ENCODE measurements around the gene SLC35A1.

Gene SLC35A1

DNA sequence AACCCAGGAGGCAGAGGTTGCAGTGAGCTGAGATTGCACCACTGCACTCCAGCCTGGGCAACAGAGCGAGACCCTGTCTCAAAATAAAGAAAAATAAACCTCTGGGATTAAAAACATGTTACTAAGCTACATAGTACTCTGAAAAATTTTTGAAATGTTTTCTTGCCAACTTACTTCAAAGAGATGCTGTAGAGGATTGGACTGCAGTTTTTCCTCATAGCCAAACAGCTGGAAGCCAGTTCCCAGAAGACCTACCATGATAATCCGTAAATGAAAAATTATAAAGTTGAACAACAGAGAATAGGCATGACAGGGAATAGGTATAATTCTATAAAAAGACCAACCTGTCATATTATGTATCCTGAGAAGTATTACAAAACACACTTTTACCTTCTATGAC lies 69.0 kb downstream of the SLC35A1 start:
- no peaks in the 10 kb centered on the region for H3K27me3 Mint-ChIP-seq (ENCODE audit: low read depth)
- H3K9me3 Mint-ChIP-seq: peaks cover 13% of the 10 kb centered on the region
- DNase-seq (ENCODE audit: low spot score): no peak
- H3K4me1 Mint-ChIP-seq (ENCODE audit: low read depth): peaks cover 3% of the 10 kb centered on the region
- peaks cover 64% of the 10 kb centered on the region for H3K36me3 Mint-ChIP-seq (ENCODE audit: low read depth)
- no peak overlapping the region for H3K27ac Mint-ChIP-seq
- H3K4me3 Mint-ChIP-seq: no peak overlapping the region

DNA sequence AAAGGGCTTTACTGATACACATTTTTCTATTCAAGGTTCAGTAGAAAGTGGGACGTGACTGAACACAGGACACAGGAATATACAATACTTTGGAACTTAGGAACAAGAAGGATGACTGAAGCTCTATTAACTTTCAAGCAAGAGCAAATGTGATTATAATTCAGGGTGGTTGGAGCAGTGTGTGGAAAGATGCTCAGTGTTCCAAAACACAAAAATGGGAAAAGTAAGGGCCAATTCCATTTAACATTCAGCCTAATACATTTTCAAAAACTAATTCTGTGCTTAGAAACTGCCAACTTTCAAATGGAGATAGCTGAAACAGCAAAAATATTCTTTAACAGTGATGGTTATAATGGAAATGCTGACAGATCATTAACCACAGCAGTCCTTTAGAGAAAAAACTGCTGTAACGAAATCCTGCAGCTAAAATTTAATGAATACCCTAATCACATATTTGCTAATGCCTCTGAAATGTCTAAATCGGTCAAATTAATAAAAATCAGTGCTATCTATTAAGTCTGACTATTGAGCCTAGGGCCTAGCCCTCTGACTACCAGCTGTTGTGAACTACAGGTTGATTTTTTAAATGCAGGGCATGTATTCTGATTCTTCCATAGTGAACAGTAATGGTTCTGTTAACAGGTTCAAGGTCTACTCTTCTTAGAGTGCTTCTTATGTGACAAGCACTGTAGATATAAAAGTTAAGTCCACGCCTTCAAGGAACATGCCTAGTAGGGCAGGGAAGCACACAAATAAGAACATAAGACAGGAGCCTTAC lies 71.1 kb downstream of the SLC35A1 start:
- H3K27ac Mint-ChIP-seq: no peak overlapping the region
- H3K4me1 Mint-ChIP-seq (ENCODE audit: low read depth): peaks cover 3% of the 10 kb centered on the region
- H3K9me3 Mint-ChIP-seq: peaks cover 13% of the 10 kb centered on the region
- DNase-seq (ENCODE audit: low spot score): no peak
- H3K36me3 Mint-ChIP-seq (ENCODE audit: low read depth): peaks cover 56% of the 10 kb centered on the region
- no peak overlapping the region for H3K4me3 Mint-ChIP-seq
- no peaks in the 10 kb centered on the region for H3K27me3 Mint-ChIP-seq (ENCODE audit: low read depth)

DNA sequence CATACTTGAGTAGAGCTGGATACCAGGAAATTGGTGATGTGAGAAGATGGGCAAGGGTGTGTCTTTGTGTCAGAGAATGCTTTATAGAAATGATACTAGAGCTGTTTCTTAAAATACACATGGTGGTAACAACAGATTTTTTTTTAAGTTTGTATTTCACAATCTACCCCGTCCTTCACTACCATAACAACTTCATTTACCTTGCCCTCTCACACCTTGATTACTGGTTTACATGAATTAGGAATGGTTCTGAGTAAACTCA lies 71.6 kb downstream of the SLC35A1 start:
- peaks cover 51% of the 10 kb centered on the region for H3K36me3 Mint-ChIP-seq (ENCODE audit: low read depth)
- no peaks in the 10 kb centered on the region for H3K27me3 Mint-ChIP-seq (ENCODE audit: low read depth)
- H3K4me1 Mint-ChIP-seq (ENCODE audit: low read depth): peaks cover 3% of the 10 kb centered on the region
- DNase-seq (ENCODE audit: low spot score): no peak
- no peak overlapping the region for H3K4me3 Mint-ChIP-seq
- H3K9me3 Mint-ChIP-seq: peaks cover 10% of the 10 kb centered on the region
- no peak overlapping the region for H3K27ac Mint-ChIP-seq

DNA sequence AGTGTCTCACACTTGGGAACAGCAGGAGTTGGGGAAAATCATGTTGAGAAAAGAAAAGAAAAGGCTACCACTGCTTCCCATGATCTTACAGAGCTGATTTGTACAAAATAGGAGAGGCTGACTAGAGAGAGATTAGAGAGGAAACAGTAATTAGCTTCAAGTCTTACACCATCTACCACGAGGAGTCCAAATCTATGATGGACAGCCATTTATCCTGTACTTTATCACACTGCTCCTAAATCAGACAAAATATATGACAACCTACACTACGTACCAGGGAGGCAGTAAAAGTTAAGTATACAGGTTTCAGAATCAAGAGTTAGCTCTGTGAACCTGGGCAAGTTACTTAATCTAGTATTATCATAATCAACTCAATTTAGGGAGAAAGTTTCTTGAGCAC lies 79.0 kb downstream of the SLC35A1 start:
- DNase-seq (ENCODE audit: low spot score): no peak
- no peak overlapping the region for H3K4me3 Mint-ChIP-seq
- no peaks in the 10 kb centered on the region for H3K27me3 Mint-ChIP-seq (ENCODE audit: low read depth)
- no peak overlapping the region for H3K27ac Mint-ChIP-seq
- H3K9me3 Mint-ChIP-seq: no peaks in the 10 kb centered on the region
- H3K36me3 Mint-ChIP-seq (ENCODE audit: low read depth): peaks cover 36% of the 10 kb centered on the region
- H3K4me1 Mint-ChIP-seq (ENCODE audit: low read depth): peaks cover 5% of the 10 kb centered on the region

DNA sequence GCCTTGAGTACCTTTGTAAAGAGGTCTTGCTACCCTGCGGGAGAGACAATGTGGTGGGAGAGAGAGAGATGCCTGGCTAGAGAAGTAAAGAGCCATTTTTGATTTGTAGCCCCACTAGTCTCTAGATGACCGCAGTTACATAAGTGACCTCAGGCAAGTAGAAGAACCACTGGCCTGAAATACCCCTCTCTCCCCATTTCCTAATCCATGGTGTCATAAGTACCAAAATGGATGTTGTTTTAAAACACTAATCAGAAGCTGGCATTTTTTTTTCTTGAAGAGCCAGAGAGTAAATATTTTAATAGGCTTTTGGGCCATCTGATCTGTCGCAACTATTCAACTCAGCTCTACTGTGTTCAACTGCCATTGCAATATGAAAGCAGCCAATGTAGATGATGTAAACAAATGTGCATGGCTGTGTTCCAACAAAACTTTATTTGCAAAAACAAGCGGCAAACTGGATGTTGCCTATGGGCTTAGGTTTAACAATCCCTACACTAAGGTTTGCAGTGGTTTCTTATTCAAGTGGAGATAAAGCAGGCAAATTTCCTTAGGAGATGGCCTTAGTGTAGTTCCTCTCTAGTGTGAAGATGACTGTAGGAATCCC lies 80.5 kb downstream of the SLC35A1 start:
- peaks cover 5% of the 10 kb centered on the region for H3K4me1 Mint-ChIP-seq (ENCODE audit: low read depth)
- DNase-seq (ENCODE audit: low spot score): no peak
- H3K27me3 Mint-ChIP-seq (ENCODE audit: low read depth): no peaks in the 10 kb centered on the region
- H3K9me3 Mint-ChIP-seq: no peaks in the 10 kb centered on the region
- H3K4me3 Mint-ChIP-seq: no peak overlapping the region
- no peak overlapping the region for H3K27ac Mint-ChIP-seq
- peaks cover 43% of the 10 kb centered on the region for H3K36me3 Mint-ChIP-seq (ENCODE audit: low read depth)

DNA sequence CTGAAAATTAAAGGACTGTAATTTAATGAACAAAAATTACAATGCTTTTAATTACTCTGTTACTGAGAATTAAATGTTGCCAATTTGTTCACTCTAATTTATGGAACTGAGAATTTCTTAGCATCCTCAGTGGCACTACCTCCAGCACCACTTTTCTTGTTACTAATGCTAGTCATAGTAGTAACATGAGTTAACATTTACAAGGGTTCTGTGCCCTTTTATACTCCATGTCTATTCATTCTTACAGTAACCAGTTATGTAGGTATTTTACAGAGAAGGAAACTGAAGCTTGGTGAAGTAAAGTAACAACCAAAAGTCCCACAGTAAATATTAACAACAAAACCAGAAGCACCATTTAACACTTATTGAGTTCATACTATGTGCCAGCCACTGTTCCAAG lies 82.7 kb downstream of the SLC35A1 start:
- peaks cover 40% of the 10 kb centered on the region for H3K36me3 Mint-ChIP-seq (ENCODE audit: low read depth)
- peaks cover 5% of the 10 kb centered on the region for H3K4me1 Mint-ChIP-seq (ENCODE audit: low read depth)
- H3K4me3 Mint-ChIP-seq: no peak overlapping the region
- H3K9me3 Mint-ChIP-seq: no peaks in the 10 kb centered on the region
- no peaks in the 10 kb centered on the region for H3K27me3 Mint-ChIP-seq (ENCODE audit: low read depth)
- DNase-seq (ENCODE audit: low spot score): no peak
- H3K27ac Mint-ChIP-seq: no peak overlapping the region

DNA sequence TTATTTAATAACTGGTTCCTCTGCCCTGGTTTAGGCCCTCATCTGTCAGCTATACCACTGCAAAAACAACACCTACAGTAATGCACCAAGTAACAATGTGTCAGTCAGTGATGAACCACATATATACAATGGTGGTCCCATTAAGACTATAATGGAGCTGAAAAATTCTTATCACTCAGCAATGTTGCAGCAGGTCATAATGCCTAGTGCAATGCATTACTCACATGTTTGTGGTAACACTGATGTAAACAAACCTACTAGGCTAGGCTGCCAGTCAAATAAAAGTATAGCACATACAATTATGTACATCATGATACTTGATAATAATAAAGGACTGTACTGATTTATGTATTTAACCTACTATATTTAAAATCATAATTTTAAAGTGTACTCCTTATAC lies 85.7 kb downstream of the SLC35A1 start:
- H3K9me3 Mint-ChIP-seq: no peaks in the 10 kb centered on the region
- H3K36me3 Mint-ChIP-seq (ENCODE audit: low read depth): peaks cover 36% of the 10 kb centered on the region
- H3K4me3 Mint-ChIP-seq: no peak overlapping the region
- no peak overlapping the region for H3K27ac Mint-ChIP-seq
- peaks cover 3% of the 10 kb centered on the region for H3K4me1 Mint-ChIP-seq (ENCODE audit: low read depth)
- DNase-seq (ENCODE audit: low spot score): no peak
- H3K27me3 Mint-ChIP-seq (ENCODE audit: low read depth): no peaks in the 10 kb centered on the region

DNA sequence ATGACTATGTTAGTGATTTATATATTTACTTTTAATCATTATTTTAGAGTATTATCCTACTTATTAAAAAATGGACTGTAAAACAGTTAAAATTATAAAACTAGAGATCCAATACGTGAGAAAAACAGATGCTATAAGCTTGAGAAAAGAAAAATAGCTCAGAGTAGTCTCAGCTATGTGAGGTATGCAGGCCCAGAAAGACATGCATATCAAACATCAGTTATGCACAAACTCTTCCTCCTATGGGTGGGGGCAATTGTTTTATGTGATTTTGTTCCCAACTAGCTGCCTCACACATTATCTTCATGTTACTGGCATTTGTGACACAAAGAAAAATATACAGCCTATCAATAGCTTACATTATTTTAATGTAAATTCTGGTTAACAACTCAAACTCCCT lies 88.2 kb downstream of the SLC35A1 start:
- H3K27me3 Mint-ChIP-seq (ENCODE audit: low read depth): no peaks in the 10 kb centered on the region
- DNase-seq (ENCODE audit: low spot score): no peak
- H3K27ac Mint-ChIP-seq: no peak overlapping the region
- no peaks in the 10 kb centered on the region for H3K4me1 Mint-ChIP-seq (ENCODE audit: low read depth)
- peaks cover 32% of the 10 kb centered on the region for H3K36me3 Mint-ChIP-seq (ENCODE audit: low read depth)
- H3K9me3 Mint-ChIP-seq: no peaks in the 10 kb centered on the region
- no peak overlapping the region for H3K4me3 Mint-ChIP-seq
